Measurements from ENCODE around the gene IGFBPL1. TPM values are rescaled to one million over a fixed set of nuclear protein-coding genes. Genes with fewer than 3 reads are reported as not detected.
"Not testable (repeated sequence)": the region's sequence is repeated elsewhere in the genome, so short reads cannot be mapped to it uniquely, and the experiment has no call there.

The IGFBPL1 gene
- polyA plus RNA-seq, 1 experiment: 0.07 TPM

DNA sequence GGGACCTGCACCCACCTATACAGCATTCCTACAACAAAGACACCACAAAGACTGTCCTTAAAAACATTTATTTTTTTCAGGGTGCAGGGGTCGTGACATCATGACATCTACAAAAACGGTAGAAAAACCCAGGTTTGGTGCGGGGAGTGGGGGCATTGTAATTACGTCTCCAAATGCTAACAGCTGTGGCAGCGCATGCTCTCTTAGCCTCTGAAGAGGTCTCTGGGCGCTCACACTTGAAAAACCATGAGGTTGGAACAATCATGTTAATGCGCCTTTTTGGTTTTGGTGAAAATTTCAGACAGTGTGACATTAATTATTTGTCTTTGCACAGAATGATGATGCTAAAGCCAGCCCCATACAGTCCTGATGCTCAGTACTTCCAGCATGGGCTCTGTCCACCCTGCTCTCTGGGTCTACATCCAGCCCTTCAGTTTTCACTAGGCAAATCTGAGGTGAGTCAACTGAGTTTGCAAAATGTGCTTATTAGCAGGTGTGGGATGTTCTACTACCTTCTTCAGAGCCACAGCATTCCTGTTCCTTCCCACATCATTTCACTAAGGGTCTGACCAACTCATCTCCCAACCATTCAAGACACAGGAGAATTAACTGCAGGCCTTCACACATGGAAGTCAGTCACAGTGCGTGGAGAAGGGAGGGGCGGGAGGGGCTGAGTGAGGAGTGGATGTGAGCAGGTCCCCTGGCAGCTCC, 17.6 kb downstream of the IGFBPL1 start:
- no peaks in the 10 kb centered on the region for H3K9me3 ChIP-seq (ENCODE audit: control insufficient read depth, insufficient read depth, low read length)
- CTCF ChIA-PET: no interaction called here
- H3K27ac ChIP-seq (ENCODE audit: low read depth, low read length): no peak overlapping the region
- POLR2A ChIA-PET: no interaction called here
- H3K4me3 ChIP-seq (ENCODE audit: low read depth, low read length): no peak overlapping the region
- no peak for DNase-seq (ENCODE audit: low read depth, low spot score)
- TF ChIP-seq, protein P1, sequence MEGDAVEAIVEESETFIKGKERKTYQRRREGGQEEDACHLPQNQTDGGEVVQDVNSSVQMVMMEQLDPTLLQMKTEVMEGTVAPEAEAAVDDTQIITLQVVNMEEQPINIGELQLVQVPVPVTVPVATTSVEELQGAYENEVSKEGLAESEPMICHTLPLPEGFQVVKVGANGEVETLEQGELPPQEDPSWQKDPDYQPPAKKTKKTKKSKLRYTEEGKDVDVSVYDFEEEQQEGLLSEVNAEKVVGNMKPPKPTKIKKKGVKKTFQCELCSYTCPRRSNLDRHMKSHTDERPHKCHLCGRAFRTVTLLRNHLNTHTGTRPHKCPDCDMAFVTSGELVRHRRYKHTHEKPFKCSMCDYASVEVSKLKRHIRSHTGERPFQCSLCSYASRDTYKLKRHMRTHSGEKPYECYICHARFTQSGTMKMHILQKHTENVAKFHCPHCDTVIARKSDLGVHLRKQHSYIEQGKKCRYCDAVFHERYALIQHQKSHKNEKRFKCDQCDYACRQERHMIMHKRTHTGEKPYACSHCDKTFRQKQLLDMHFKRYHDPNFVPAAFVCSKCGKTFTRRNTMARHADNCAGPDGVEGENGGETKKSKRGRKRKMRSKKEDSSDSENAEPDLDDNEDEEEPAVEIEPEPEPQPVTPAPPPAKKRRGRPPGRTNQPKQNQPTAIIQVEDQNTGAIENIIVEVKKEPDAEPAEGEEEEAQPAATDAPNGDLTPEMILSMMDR (IDR thresholded peaks at IDR 0.05; ENCODE audit: low read depth, low read length): no peak
- peaks cover 50% of the 10 kb centered on the region for H3K27me3 ChIP-seq (ENCODE audit: control insufficient read depth, insufficient read depth, low read length)

GRCh38 chr9:38405785-38406184, 18.5 kb downstream of the IGFBPL1 start:
- H3K27ac ChIP-seq (ENCODE audit: low read depth, low read length): no peak overlapping the region
- no peak overlapping the region for H3K4me3 ChIP-seq (ENCODE audit: low read depth, low read length)
- TF ChIP-seq, protein P1 (IDR thresholded peaks at IDR 0.05; ENCODE audit: low read depth, low read length): no peak
- POLR2A ChIA-PET: no interaction called here
- H3K9me3 ChIP-seq (ENCODE audit: control insufficient read depth, insufficient read depth, low read length): no peaks in the 10 kb centered on the region
- CTCF ChIA-PET: no interaction called here
- DNase-seq (ENCODE audit: low read depth, low spot score): no peak
- H3K27me3 ChIP-seq (ENCODE audit: control insufficient read depth, insufficient read depth, low read length): peaks cover 44% of the 10 kb centered on the region

GRCh38 chr9:38404314-38404713, 19.9 kb downstream of the IGFBPL1 start:
- Histone ChIP-seq H3K4me3 (ENCODE audit: low read depth, low read length) (no peak overlapping the region), H3K27me3 (ENCODE audit: control insufficient read depth, insufficient read depth, low read length) (peaks cover 40% of the 10 kb centered on the region), H3K27ac (ENCODE audit: low read depth, low read length) (no peak overlapping the region), H3K9me3 (ENCODE audit: control insufficient read depth, insufficient read depth, low read length) (no peaks in the 10 kb centered on the region)
- POLR2A ChIA-PET: no interaction called here
- no peak for DNase-seq (ENCODE audit: low read depth, low spot score)
- CTCF ChIA-PET: no interaction called here
- TF ChIP-seq, protein P1 (IDR thresholded peaks at IDR 0.05; ENCODE audit: low read depth, low read length): no peak

DNA sequence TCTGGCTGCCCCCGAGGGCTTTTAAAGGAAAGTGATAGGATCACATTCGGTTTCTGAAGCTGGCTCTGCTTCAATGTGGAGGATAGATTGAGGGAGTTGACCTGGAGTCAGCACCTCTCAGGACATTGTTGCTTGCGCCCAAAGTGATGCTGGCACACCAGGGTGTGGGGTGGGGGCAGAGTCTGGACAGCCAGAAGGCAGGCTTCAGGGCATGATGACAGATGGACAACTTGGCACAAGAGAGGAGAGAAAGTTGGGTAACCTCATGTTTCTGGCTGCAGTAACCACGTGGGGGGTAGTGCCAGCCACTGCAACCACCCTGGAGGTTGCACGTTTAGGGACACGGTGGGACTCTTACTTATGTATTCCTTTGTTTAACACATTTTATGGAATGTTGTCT, 22.3 kb downstream of the IGFBPL1 start:
- Histone ChIP-seq H3K4me3 (ENCODE audit: low read depth, low read length) (no peak overlapping the region), H3K27me3 (ENCODE audit: control insufficient read depth, insufficient read depth, low read length) (peaks cover 27% of the 10 kb centered on the region), H3K9me3 (ENCODE audit: control insufficient read depth, insufficient read depth, low read length) (no peaks in the 10 kb centered on the region), H3K27ac (ENCODE audit: low read depth, low read length) (no peak overlapping the region)
- no peak for DNase-seq (ENCODE audit: low read depth, low spot score)
- CTCF ChIA-PET: interaction anchor here (1.3 to 1.8 kb wide), 2 partner anchors 31 to 138 kb away, joined by 6 read pairs; no protein-coding TSS in a partner anchor
- POLR2A ChIA-PET: no interaction called here
- TF ChIP-seq, protein P1 (IDR thresholded peaks at IDR 0.05; ENCODE audit: low read depth, low read length): no peak

GRCh38 chr9:38399191-38399590, 25.1 kb downstream of the IGFBPL1 start:
- DNase-seq (ENCODE audit: low read depth, low spot score); POLR2A ChIA-PET; CTCF ChIA-PET; H3K27ac ChIP-seq (ENCODE audit: low read depth, low read length); H3K4me3 ChIP-seq (ENCODE audit: low read depth, low read length); H3K9me3 ChIP-seq (ENCODE audit: control insufficient read depth, insufficient read depth, low read length); H3K27me3 ChIP-seq (ENCODE audit: control insufficient read depth, insufficient read depth, low read length): not testable (repeated sequence)
